ENCODE data around the gene MAD1L1.

DNA sequence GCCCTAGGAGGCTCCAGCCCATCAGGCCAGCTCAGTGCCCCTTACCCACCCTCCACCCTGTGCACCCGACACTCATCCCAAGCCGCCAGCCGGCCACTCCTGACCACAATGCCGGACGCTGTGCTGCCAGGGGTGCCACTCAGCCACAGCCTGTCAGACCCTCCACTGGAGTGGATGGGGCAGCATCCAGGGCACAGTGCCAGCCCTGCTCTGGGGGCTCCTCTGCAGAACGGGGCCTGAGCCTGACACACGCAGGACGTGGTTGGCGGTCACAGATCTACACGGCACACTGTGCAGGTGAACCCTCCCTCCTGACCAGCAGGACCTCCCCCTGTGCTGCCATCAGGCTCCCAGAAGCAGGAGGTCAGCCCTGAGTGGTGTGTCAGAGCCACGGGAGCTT lies 114.7 kb downstream of the MAD1L1 start:
- TF ChIP-seq, protein P1, sequence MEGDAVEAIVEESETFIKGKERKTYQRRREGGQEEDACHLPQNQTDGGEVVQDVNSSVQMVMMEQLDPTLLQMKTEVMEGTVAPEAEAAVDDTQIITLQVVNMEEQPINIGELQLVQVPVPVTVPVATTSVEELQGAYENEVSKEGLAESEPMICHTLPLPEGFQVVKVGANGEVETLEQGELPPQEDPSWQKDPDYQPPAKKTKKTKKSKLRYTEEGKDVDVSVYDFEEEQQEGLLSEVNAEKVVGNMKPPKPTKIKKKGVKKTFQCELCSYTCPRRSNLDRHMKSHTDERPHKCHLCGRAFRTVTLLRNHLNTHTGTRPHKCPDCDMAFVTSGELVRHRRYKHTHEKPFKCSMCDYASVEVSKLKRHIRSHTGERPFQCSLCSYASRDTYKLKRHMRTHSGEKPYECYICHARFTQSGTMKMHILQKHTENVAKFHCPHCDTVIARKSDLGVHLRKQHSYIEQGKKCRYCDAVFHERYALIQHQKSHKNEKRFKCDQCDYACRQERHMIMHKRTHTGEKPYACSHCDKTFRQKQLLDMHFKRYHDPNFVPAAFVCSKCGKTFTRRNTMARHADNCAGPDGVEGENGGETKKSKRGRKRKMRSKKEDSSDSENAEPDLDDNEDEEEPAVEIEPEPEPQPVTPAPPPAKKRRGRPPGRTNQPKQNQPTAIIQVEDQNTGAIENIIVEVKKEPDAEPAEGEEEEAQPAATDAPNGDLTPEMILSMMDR (conservative IDR thresholded peaks at IDR 0.05; ENCODE audit: low read length) = no peak
- no peak for TF ChIP-seq EZH2phosphoT487 (IDR thresholded peaks at IDR 0.05; ENCODE audit: borderline replicate concordance, low read depth, low read length)

Measured in OCI-LY7 (cell line).